Hepatocyte (in vitro differentiated cells): Measurements from ENCODE around the gene AGBL1.

Experiments used
- CTCF ChIP-seq: fragments of 200-600 bp; sonication (generic); IDR thresholded peaks from 2 replicates; pipeline ENCODE4 v1.5.1; 2016; ENCODE audit warnings: antibody characterized with exemption, mild to moderate bottlenecking; ENCODE audit not compliant: poor library complexity
- EZH2 ChIP-seq: fragments of 200-600 bp; sonication (generic); IDR thresholded peaks from 2 replicates; pipeline ENCODE4 v1.6.1; 2016; ENCODE audit warnings: antibody characterized with exemption, mild to moderate bottlenecking, borderline replicate concordance
- EZH2phosphoT487 ChIP-seq: fragments of 200-600 bp; sonication (generic); IDR thresholded peaks from one replicate; pipeline ENCODE4 v1.6.1; 2018; ENCODE audit warnings: antibody characterized with exemption, mild to moderate bottlenecking, low read depth, moderate library complexity; ENCODE audit not compliant: unreplicated experiment, severe bottlenecking

DNA sequence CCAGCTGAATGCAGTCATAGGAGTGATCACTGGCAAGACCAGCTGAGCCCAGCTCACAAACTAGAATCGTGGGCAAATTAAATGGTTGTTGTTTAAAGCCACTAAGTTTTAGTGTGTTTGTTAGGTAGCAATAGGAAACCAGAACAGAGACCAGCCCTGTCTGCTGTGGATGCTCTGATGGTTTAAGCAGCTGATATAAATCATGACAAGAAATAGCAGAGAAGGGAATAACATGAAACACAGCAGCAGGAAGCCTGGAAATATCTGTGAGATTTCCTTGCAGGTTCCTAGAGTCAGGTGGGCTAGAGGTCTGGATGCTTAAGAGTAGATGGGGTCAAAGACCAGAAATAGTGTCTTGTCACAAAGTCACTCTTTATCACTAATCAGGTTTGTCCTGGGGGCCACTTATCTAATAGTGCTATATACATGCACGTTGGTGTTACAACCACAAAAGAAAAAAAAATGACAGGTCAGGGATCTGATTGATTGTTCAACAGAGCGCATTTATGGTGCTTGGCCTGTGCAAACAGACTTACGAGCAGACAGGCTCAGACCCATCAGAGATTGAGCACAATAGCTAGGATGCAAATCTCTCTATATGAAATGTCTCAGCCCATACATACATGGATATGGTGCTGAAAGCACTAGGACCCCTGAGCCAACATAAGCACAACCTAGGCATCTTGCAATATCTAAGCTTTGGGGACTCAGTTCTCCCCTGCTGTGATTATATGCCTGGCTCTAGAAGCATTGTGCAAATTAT, 967.7 kb downstream of the AGBL1 start:
- TF ChIP-seq CTCF: no peak
- no peak for TF ChIP-seq EZH2
- no peak for TF ChIP-seq EZH2phosphoT487
